H9 (cell line): ENCODE results near the gene POU6F2. TPM values are rescaled to one million over a fixed set of nuclear protein-coding genes. Genes with fewer than 3 reads are reported as not detected.

ENCODE experiments used
- DNase-seq: peaks from one replicate; pipeline ENCODE4 v3.0.0-alpha.2; 2017
- H2AFZ ChIP-seq: one replicate; pipeline ENCODE4 v1.6.1; 2013; ENCODE audit warnings: mild to moderate bottlenecking, low read length, control low read depth, moderate library complexity
- H2AK5ac ChIP-seq: 2 replicates; pipeline ENCODE4 v1.6.1; 2013; ENCODE audit warnings: low read length, control low read depth, mixed read lengths; ENCODE audit not compliant: insufficient read length
- H2BK120ac ChIP-seq: one replicate; pipeline ENCODE4 v1.6.1; 2013; ENCODE audit warnings: low read depth, mild to moderate bottlenecking, low read length, control low read depth, inconsistent platforms; ENCODE audit not compliant: poor library complexity, severe bottlenecking
- H2BK12ac ChIP-seq: 2 replicates; pipeline ENCODE4 v1.6.1; 2013; ENCODE audit warnings: low read length, control low read depth, mixed read lengths, low read depth; ENCODE audit not compliant: insufficient read length
- H2BK15ac ChIP-seq: 2 replicates; pipeline ENCODE4 v1.6.1; 2013; ENCODE audit warnings: low read depth, low read length, control low read depth
- H2BK20ac ChIP-seq: one replicate; pipeline ENCODE4 v1.6.1; 2013; ENCODE audit warnings: low read depth, mild to moderate bottlenecking, low read length, control low read depth, inconsistent platforms; ENCODE audit not compliant: poor library complexity, severe bottlenecking
- H2BK5ac ChIP-seq: 2 replicates; pipeline ENCODE4 v1.6.1; 2013; ENCODE audit warnings: low read length, control low read depth, mixed read lengths; ENCODE audit not compliant: insufficient read length
- H3K14ac ChIP-seq: 2 replicates; pipeline ENCODE4 v1.6.1; 2013; ENCODE audit warnings: low read length, control low read depth; ENCODE audit not compliant: insufficient read depth
- H3K18ac ChIP-seq: 2 replicates; pipeline ENCODE4 v1.6.1; 2013; ENCODE audit warnings: low read depth, mild to moderate bottlenecking, mixed read lengths, low read length, control low read depth; ENCODE audit not compliant: insufficient read length
- H3K23ac ChIP-seq: 2 replicates; pipeline ENCODE4 v1.6.1; 2013; ENCODE audit warnings: low read length, control low read depth, mixed read lengths, low read depth; ENCODE audit not compliant: insufficient read length
- H3K23me2 ChIP-seq: 2 replicates; pipeline ENCODE4 v1.6.1; 2013; ENCODE audit warnings: low read depth, mild to moderate bottlenecking, mixed read lengths, low read length, control low read depth; ENCODE audit not compliant: insufficient read length, poor library complexity, severe bottlenecking
- H3K27ac ChIP-seq: 2 replicates; pipeline ENCODE4 v1.5.1; 2013; ENCODE audit warnings: low read length, control low read depth, mixed read lengths, low read depth; ENCODE audit not compliant: insufficient read length
- H3K27me3 ChIP-seq: 2 replicates; pipeline ENCODE4 v1.6.1; 2013; ENCODE audit warnings: low read length, control low read depth, inconsistent platforms; ENCODE audit not compliant: insufficient read depth
- H3K4ac ChIP-seq: 2 replicates; pipeline ENCODE4 v1.6.1; 2013; ENCODE audit warnings: low read depth, mild to moderate bottlenecking, control low read depth, inconsistent platforms, low read length, moderate library complexity
- H3K4me1 ChIP-seq: 2 replicates; pipeline ENCODE4 v1.6.1; 2013; ENCODE audit warnings: low read length, control low read depth, inconsistent platforms; ENCODE audit not compliant: insufficient read depth
- H3K4me2 ChIP-seq: 2 replicates; pipeline ENCODE4 v1.6.1; 2013; ENCODE audit warnings: low read length, control low read depth, mixed read lengths; ENCODE audit not compliant: insufficient read length, insufficient read depth
- H3K56ac ChIP-seq: 2 replicates; pipeline ENCODE4 v1.6.1; 2013; ENCODE audit warnings: low read depth, mild to moderate bottlenecking, mixed read lengths, low read length, control low read depth; ENCODE audit not compliant: insufficient read length
- H3K79me1 ChIP-seq: 2 replicates; pipeline ENCODE4 v1.6.1; 2013; ENCODE audit warnings: low read depth, mild to moderate bottlenecking, moderate library complexity, low read length, control low read depth, inconsistent platforms; ENCODE audit not compliant: insufficient read depth, poor library complexity, severe bottlenecking
- H3K79me2 ChIP-seq: 2 replicates; pipeline ENCODE4 v1.6.1; 2013; ENCODE audit warnings: low read length, control low read depth, inconsistent platforms; ENCODE audit not compliant: insufficient read depth
- H3K9ac ChIP-seq: 2 replicates; pipeline ENCODE4 v1.6.1; 2013; ENCODE audit warnings: low read length, control low read depth, mixed read lengths; ENCODE audit not compliant: insufficient read length; ENCODE audit errors: extremely low read depth
- H3K9me3 ChIP-seq: one replicate; pipeline ENCODE4 v1.6.1; 2013; ENCODE audit warnings: low read depth, low read length, inconsistent platforms; ENCODE audit not compliant: control insufficient read depth
- H3T11ph ChIP-seq: one replicate; pipeline ENCODE4 v1.6.1; 2013; ENCODE audit warnings: mild to moderate bottlenecking, low read length, control low read depth, inconsistent platforms
- H4K20me1 ChIP-seq: one replicate; pipeline ENCODE4 v1.6.1; 2013; ENCODE audit not compliant: control insufficient read depth, insufficient read length, insufficient read depth
- H4K5ac ChIP-seq: 2 replicates; pipeline ENCODE4 v1.6.1; 2013; ENCODE audit warnings: low read depth, mild to moderate bottlenecking, mixed read lengths, low read length, control low read depth; ENCODE audit not compliant: insufficient read length
- H4K8ac ChIP-seq: replicated peaks from 2 replicates; pipeline ENCODE4 v1.6.1; 2013; ENCODE audit warnings: low read length, control low read depth, mixed read lengths, low read depth; ENCODE audit not compliant: insufficient read length
- H4K91ac ChIP-seq: 2 replicates; pipeline ENCODE4 v1.6.1; 2013; ENCODE audit warnings: low read depth, mild to moderate bottlenecking, moderate library complexity, mixed read lengths, low read length, control low read depth; ENCODE audit not compliant: insufficient read length
- H3K27ac Mint-ChIP-seq, 3 experiments: 2 replicates in 2 of 3; 3 replicates in 1 of 3; pipeline ENCODE4 v1.8.0; 2020 to 2021; ENCODE audit warnings: mixed read lengths in 3 of 3, mild to moderate bottlenecking in 1 of 3, moderate library complexity in 1 of 3
- H3K27me3 Mint-ChIP-seq: 2 replicates; pipeline ENCODE4 v1.8.0; 2021; ENCODE audit warnings: low read depth, mild to moderate bottlenecking, moderate library complexity, mixed read lengths
- H3K36me3 Mint-ChIP-seq, 3 experiments: 2 replicates in 2 of 3; 3 replicates in 1 of 3; pipeline ENCODE4 v1.8.0; 2020 to 2021; ENCODE audit warnings: low read depth in 3 of 3, mixed read lengths in 3 of 3; ENCODE audit not compliant: insufficient read depth in 1 of 3
- H3K4me1 Mint-ChIP-seq, 2 experiments: 2 replicates each; pipeline ENCODE4 v1.8.0; 2020; ENCODE audit warnings: mixed read lengths in 2 of 2
- H3K4me3 Mint-ChIP-seq, 2 experiments: 2 replicates in 1 of 2; 3 replicates in 1 of 2; pipeline ENCODE4 v1.8.0; 2020 to 2021; ENCODE audit warnings: mild to moderate bottlenecking in 2 of 2, mixed read lengths in 2 of 2, moderate library complexity in 1 of 2
- H3K9me3 Mint-ChIP-seq, 2 experiments: 2 replicates in 1 of 2; 3 replicates in 1 of 2; pipeline ENCODE4 v1.8.0; 2020; ENCODE audit warnings: mild to moderate bottlenecking in 2 of 2, mixed read lengths in 2 of 2, moderate library complexity in 1 of 2
- CTCF ChIP-seq: fragments of 200-600 bp; sonication (generic); conservative IDR thresholded peaks from 3 replicates; pipeline ENCODE4 v1.8.0; 2021; ENCODE audit warnings: antibody characterized with exemption, mild to moderate bottlenecking
- WGBS: extraction: QIAGEN DNeasy Blood & Tissue Kit; methylation state at CpG from one replicate; pipeline ENCODE4 v1.1.7; 2013; ENCODE audit warnings: missing lambda C conversion rate, low lambda C conversion rate, mixed read lengths; ENCODE audit not compliant: insufficient read length; ENCODE audit errors: extremely low coverage; 5-methylcytosine and 5-hydroxymethylcytosine counted together
- total RNA-seq: library from RNA; stranded (reverse); gene quantifications from 2 replicates; pipeline ENCODE4 v1.2.1, GENCODE V29; 2021

The POU6F2 gene
- total RNA-seq, 1 experiment from 2014 or later = 1.9 TPM

- Histone ChIP-seq H3K14ac (no peak overlapping the region), H4K20me1 (no peaks in the 10 kb centered on the region), H3K79me1 (no peaks in the 10 kb centered on the region), H2BK15ac (no peak overlapping the region), H4K91ac (no peak overlapping the region), H2BK120ac (no peak overlapping the region), H2AK5ac (no peak overlapping the region), H3K4ac (no peak overlapping the region), H3K18ac (no peak overlapping the region), H4K8ac (no peak overlapping the region), H3K9me3 (no peaks in the 10 kb centered on the region), H2BK12ac (no peak overlapping the region), H3K79me2 (no peaks in the 10 kb centered on the region), H3K4me2 (no peak overlapping the region), H2BK5ac (no peak overlapping the region), H3T11ph (no peak overlapping the region), H2BK20ac (no peak overlapping the region), H3K56ac (no peak overlapping the region), H3K23ac (no peak overlapping the region), H3K9ac (no peak overlapping the region), H3K27me3 (no peaks in the 10 kb centered on the region), H2AFZ (no peak overlapping the region), H3K27ac (no peak overlapping the region), H3K4me1 (no peaks in the 10 kb centered on the region; the same call in 1 of the 2 replicates), H3K23me2 (no peaks in the 10 kb centered on the region), H4K5ac (no peak overlapping the region)
- Mint-ChIP-seq H3K27ac (no peak overlapping the region), H3K9me3 (no peaks in the 10 kb centered on the region), H3K4me1 (peaks cover 14 to 15% of the 10 kb centered on the region in 2 experiments), H3K4me3 (no peak overlapping the region), H3K36me3 (no peaks in the 10 kb centered on the region), H3K27me3 (no peaks in the 10 kb centered on the region)
- TF ChIP-seq CTCF = no peak
- WGBS = no CpG with 5 or more reads among the region's 2 CpGs
- DNase-seq = no peak
Measured at GRCh38 chr7:39421251-39421650, 443.5 kb downstream of the POU6F2 start.
